Neutrophil (primary cell): Measurements from ENCODE around the gene TULP4.

Source experiments
- H3K27ac ChIP-seq: fragments of 200-600 bp; sonication (generic); 2 replicates; pipeline ENCODE4 v1.5.1; 2016; ENCODE audit warnings: mild to moderate bottlenecking, moderate library complexity
- H3K27me3 ChIP-seq: fragments of 200-600 bp; sonication (generic); 2 replicates; pipeline ENCODE4 v1.6.0; 2016; ENCODE audit warnings: mild to moderate bottlenecking
- H3K36me3 ChIP-seq: fragments of 200-600 bp; sonication (generic); 2 replicates; pipeline ENCODE4 v1.5.1; 2017
- H3K4me1 ChIP-seq, 2 experiments: fragments of 200-600 bp in 1 of 2; sonication (generic) in 1 of 2; 1 replicate in 1 of 2; 2 replicates in 1 of 2; pipeline versions ENCODE4 v1.5.1 to v1.6.1; 2013 to 2016; ENCODE audit warnings: low read depth in 1 of 2, low read length in 1 of 2, mild to moderate bottlenecking in 1 of 2, moderate library complexity in 1 of 2; ENCODE audit not compliant: control insufficient read depth in 1 of 2, insufficient read depth in 1 of 2
- H3K4me3 ChIP-seq, 2 experiments: fragments of 200-600 bp in 1 of 2; sonication (generic) in 1 of 2; 1 replicate in 1 of 2; 2 replicates in 1 of 2; pipeline ENCODE4 v1.5.1; 2013 to 2016; ENCODE audit warnings: low read depth in 1 of 2, low read length in 1 of 2, mild to moderate bottlenecking in 1 of 2, moderate library complexity in 1 of 2
- H3K9me3 ChIP-seq: fragments of 200-600 bp; sonication (generic); 2 replicates; pipeline ENCODE4 v1.5.1; 2016
- TF ChIP-seq, protein P1 (sequence below): fragments of 200-600 bp; sonication (generic); IDR thresholded peaks from 2 replicates; pipeline ENCODE4 v1.5.1; 2016; ENCODE audit warnings: antibody characterized with exemption

Gene TULP4

GRCh38 chr6:158383057-158383456 is 70.8 kb downstream of the TULP4 start:
- TF ChIP-seq, protein P1, sequence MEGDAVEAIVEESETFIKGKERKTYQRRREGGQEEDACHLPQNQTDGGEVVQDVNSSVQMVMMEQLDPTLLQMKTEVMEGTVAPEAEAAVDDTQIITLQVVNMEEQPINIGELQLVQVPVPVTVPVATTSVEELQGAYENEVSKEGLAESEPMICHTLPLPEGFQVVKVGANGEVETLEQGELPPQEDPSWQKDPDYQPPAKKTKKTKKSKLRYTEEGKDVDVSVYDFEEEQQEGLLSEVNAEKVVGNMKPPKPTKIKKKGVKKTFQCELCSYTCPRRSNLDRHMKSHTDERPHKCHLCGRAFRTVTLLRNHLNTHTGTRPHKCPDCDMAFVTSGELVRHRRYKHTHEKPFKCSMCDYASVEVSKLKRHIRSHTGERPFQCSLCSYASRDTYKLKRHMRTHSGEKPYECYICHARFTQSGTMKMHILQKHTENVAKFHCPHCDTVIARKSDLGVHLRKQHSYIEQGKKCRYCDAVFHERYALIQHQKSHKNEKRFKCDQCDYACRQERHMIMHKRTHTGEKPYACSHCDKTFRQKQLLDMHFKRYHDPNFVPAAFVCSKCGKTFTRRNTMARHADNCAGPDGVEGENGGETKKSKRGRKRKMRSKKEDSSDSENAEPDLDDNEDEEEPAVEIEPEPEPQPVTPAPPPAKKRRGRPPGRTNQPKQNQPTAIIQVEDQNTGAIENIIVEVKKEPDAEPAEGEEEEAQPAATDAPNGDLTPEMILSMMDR = no peak
- no peaks in the 10 kb centered on the region for H3K4me1 ChIP-seq
- H3K4me3 ChIP-seq = no peak overlapping the region

GRCh38 chr6:158383542-158383941 is 71.3 kb downstream of the TULP4 start:
- Histone ChIP-seq H3K4me3 (no peak overlapping the region), H3K27ac (no peak overlapping the region), H3K27me3 (no peaks in the 10 kb centered on the region), H3K9me3 (no peaks in the 10 kb centered on the region), H3K36me3 (no peaks in the 10 kb centered on the region), H3K4me1 (no peaks in the 10 kb centered on the region)
- TF ChIP-seq, protein P1 = no peak

More at GRCh38 chr6:158383057-158383456, 70.8 kb downstream of the TULP4 start:
- Histone ChIP-seq H3K9me3 (no peaks in the 10 kb centered on the region), H3K36me3 (no peaks in the 10 kb centered on the region), H3K27ac (no peak overlapping the region), H3K27me3 (no peaks in the 10 kb centered on the region)

DNA sequence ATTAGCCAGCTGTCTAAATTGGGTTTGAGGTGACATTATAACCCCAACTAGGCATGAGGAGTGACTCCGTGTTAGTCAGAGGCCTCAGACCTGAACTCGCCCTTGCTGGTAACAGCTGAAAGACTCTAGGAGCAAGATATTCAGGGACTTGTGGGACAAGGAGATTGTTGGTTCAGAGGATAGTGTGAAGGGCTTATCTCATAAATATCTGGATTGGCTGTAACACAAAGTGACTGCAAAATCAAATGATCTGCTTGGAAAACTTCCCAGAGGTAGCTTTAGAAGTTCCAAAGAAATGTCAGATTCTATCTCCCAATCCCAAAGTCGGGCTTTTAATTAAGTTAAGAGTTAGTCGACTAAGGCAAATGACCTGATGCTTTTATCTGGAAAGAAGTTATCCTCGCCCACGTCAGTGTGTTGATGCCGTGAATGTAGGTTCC is 72.4 kb downstream of the TULP4 start:
- Histone ChIP-seq H3K36me3 (no peaks in the 10 kb centered on the region), H3K27ac (no peak overlapping the region), H3K9me3 (no peaks in the 10 kb centered on the region), H3K27me3 (no peaks in the 10 kb centered on the region), H3K4me3 (no peak overlapping the region), H3K4me1 (no peaks in the 10 kb centered on the region)
- TF ChIP-seq, protein P1 = no peak

DNA sequence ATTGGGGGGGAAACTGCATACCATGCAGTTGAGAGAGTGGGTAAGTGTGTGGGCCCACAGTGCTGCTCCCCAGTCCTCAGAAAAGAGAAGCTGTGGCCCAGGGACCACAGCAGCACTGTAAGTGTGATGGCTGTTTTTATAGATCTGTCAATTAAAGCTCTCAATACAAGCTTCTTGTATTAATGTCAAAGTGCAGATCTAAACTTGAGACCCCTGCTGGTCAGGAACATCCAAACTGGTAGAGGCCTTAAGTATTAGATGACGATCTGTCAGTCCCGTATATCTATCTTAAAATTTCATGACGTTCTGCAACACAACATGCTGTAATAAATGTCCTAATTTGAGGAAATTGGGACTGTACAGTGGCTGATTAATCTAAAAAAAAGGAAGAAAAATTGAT is 74.8 kb downstream of the TULP4 start:
- Histone ChIP-seq H3K36me3 (no peaks in the 10 kb centered on the region), H3K4me1 (no peaks in the 10 kb centered on the region), H3K27me3 (no peaks in the 10 kb centered on the region), H3K9me3 (no peaks in the 10 kb centered on the region), H3K4me3 (no peak overlapping the region), H3K27ac (no peak overlapping the region)
- TF ChIP-seq, protein P1 = no peak

DNA sequence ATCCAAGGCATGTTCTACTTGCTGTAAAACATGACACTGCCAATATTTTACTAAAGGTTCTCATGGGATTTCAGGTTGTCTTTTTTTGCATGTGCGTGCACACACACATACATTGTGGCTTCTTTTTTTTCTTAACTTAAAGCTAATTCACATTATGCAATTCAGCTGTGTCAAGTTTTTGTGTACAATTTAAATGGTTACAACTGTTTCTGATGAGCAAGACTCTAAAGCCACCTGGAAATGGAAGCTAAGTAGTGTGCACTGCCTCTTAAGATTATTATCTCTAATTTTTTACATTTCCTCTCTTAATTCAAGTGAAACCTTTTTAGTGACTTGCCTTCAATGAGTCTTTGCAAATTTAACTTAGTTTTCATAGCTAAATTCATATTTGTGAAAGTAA is 75.3 kb downstream of the TULP4 start:
- Histone ChIP-seq H3K4me3 (no peak overlapping the region), H3K27me3 (no peaks in the 10 kb centered on the region), H3K9me3 (no peaks in the 10 kb centered on the region), H3K36me3 (no peaks in the 10 kb centered on the region), H3K27ac (no peak overlapping the region), H3K4me1 (no peaks in the 10 kb centered on the region)
- TF ChIP-seq, protein P1 = no peak

GRCh38 chr6:158388727-158389126 is 76.5 kb downstream of the TULP4 start:
- H3K4me1 ChIP-seq = no peaks in the 10 kb centered on the region
- H3K27ac ChIP-seq = no peak overlapping the region
- no peaks in the 10 kb centered on the region for H3K36me3 ChIP-seq
- TF ChIP-seq, protein P1 = no peak
- no peaks in the 10 kb centered on the region for H3K27me3 ChIP-seq
- no peaks in the 10 kb centered on the region for H3K9me3 ChIP-seq
- H3K4me3 ChIP-seq = no peak overlapping the region
